Ectodermal cell (in vitro differentiated cells): Measurements from ENCODE around the gene MED12L.

ENCODE experiments used
- H3K27ac ChIP-seq: 2 replicates; pipeline ENCODE4 v1.7.0; 2013; ENCODE audit warnings: mild to moderate bottlenecking, low read depth, low read length; ENCODE audit not compliant: insufficient read depth, poor library complexity, severe bottlenecking
- H3K27me3 ChIP-seq: 2 replicates; pipeline ENCODE4 v1.7.0; 2013; ENCODE audit warnings: mild to moderate bottlenecking, low read length; ENCODE audit not compliant: insufficient read depth, control insufficient read depth, poor library complexity, severe bottlenecking
- H3K36me3 ChIP-seq: one replicate; pipeline ENCODE4 v1.7.0; 2013; ENCODE audit warnings: low read length; ENCODE audit not compliant: control insufficient read depth, insufficient read depth
- H3K4me1 ChIP-seq: one replicate; pipeline ENCODE4 v1.7.0; 2013; ENCODE audit warnings: low read length; ENCODE audit not compliant: control insufficient read depth, insufficient read depth
- H3K4me3 ChIP-seq: 2 replicates; pipeline ENCODE4 v1.7.0; 2013; ENCODE audit warnings: low read depth, low read length, control low read depth; ENCODE audit not compliant: insufficient read depth
- H3K9me3 ChIP-seq: 2 replicates; pipeline ENCODE4 v1.7.0; 2013; ENCODE audit warnings: mild to moderate bottlenecking, low read length, moderate library complexity; ENCODE audit not compliant: control insufficient read depth
- WGBS, 2 experiments: methylation state at CpG; one replicate each; pipeline ENCODE4 v1.1.7; 2013; ENCODE audit warnings: missing lambda C conversion rate in 2 of 2; 5-methylcytosine and 5-hydroxymethylcytosine counted together

The MED12L gene

GRCh38 chr3:151468284-151468917 is 382.9 kb downstream of the MED12L start:
- 43 to 55% methylated on average over 6 to 9 of the region's 9 CpGs for WGBS, 2 experiments
- no peaks in the 10 kb centered on the region for H3K9me3 ChIP-seq
- no peaks in the 10 kb centered on the region for H3K4me1 ChIP-seq
- H3K36me3 ChIP-seq: no peaks in the 10 kb centered on the region
- no peak overlapping the region for H3K27ac ChIP-seq
- no peaks in the 10 kb centered on the region for H3K27me3 ChIP-seq
- no peak overlapping the region for H3K4me3 ChIP-seq

GRCh38 chr3:151476344-151477018 is 391.0 kb downstream of the MED12L start:
- Histone ChIP-seq H3K36me3 (no peaks in the 10 kb centered on the region), H3K9me3 (no peaks in the 10 kb centered on the region), H3K4me3 (no peak overlapping the region), H3K27ac (no peak overlapping the region), H3K4me1 (no peaks in the 10 kb centered on the region), H3K27me3 (no peaks in the 10 kb centered on the region)
- WGBS, 2 experiments: 87 to 92% methylated on average over 7 of the region's 7 CpGs

GRCh38 chr3:151477591-151478334 is 392.3 kb downstream of the MED12L start:
- H3K27me3 ChIP-seq: no peaks in the 10 kb centered on the region
- WGBS, 2 experiments: 87 to 100% methylated on average over 1 to 2 of the region's 2 CpGs
- no peaks in the 10 kb centered on the region for H3K9me3 ChIP-seq
- H3K36me3 ChIP-seq: no peaks in the 10 kb centered on the region
- H3K4me1 ChIP-seq: no peaks in the 10 kb centered on the region
- no peak overlapping the region for H3K4me3 ChIP-seq
- H3K27ac ChIP-seq: no peak overlapping the region

GRCh38 chr3:151478335-151478697 is 392.9 kb downstream of the MED12L start:
- H3K4me3 ChIP-seq: no peak overlapping the region
- H3K9me3 ChIP-seq: no peaks in the 10 kb centered on the region
- no peak overlapping the region for H3K27ac ChIP-seq
- no peaks in the 10 kb centered on the region for H3K27me3 ChIP-seq
- H3K36me3 ChIP-seq: no peaks in the 10 kb centered on the region
- no peaks in the 10 kb centered on the region for H3K4me1 ChIP-seq
- WGBS, 2 experiments: 82% methylated on average over 1 of the region's 1 CpG; no CpG with 5 or more reads in 1 of the 2 experiments

- no peaks in the 10 kb centered on the region for H3K9me3 ChIP-seq
- H3K27me3 ChIP-seq: no peaks in the 10 kb centered on the region
- H3K4me3 ChIP-seq: no peak overlapping the region
- WGBS, 2 experiments: 49 to 82% methylated on average over 1 of the region's 1 CpG
- no peak overlapping the region for H3K27ac ChIP-seq
- H3K4me1 ChIP-seq: no peaks in the 10 kb centered on the region
- H3K36me3 ChIP-seq: no peaks in the 10 kb centered on the region
These were observed 394.0 kb downstream of the MED12L start for GRCh38 chr3:151479452-151479851.

- 94 to 95% methylated on average over 2 of the region's 2 CpGs for WGBS, 2 experiments
- Histone ChIP-seq H3K27ac (no peak overlapping the region), H3K4me1 (no peaks in the 10 kb centered on the region), H3K36me3 (no peaks in the 10 kb centered on the region), H3K4me3 (no peak overlapping the region), H3K27me3 (no peaks in the 10 kb centered on the region), H3K9me3 (no peaks in the 10 kb centered on the region)
These were observed 395.0 kb downstream of the MED12L start for GRCh38 chr3:151480492-151480891.

GRCh38 chr3:151483488-151483887 is 398.0 kb downstream of the MED12L start:
- no peak overlapping the region for H3K27ac ChIP-seq
- no peaks in the 10 kb centered on the region for H3K9me3 ChIP-seq
- H3K4me1 ChIP-seq: no peaks in the 10 kb centered on the region
- no peaks in the 10 kb centered on the region for H3K27me3 ChIP-seq
- no peaks in the 10 kb centered on the region for H3K36me3 ChIP-seq
- 93 to 96% methylated on average over 1 of the region's 1 CpG for WGBS, 2 experiments
- no peak overlapping the region for H3K4me3 ChIP-seq

DNA sequence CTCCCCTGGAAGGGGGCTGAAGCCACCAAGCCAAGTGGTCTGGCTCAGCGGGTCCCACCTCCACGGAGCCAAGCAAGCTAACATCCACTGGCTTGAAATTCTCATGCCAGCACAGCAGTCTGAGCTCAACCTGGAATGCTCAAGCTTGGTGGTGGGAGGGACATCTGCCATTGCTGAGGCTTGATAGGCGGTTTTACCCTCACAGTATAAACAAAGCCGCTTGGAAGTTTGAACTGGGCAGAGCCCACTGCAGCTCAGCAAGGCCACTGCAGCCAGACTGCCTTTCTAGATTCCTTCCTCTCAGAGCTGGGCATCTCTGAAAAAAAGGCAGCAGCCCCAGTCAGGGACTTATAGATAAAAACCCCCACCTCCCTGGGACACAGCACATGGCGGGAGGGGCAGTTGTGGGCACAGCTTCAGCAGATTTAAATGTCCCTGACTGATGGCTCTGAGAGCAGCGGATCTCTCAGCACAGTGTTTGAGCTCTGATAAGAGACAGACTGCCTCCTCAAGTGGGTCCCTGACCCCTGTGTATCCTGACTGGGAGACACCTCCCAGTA is 398.6 kb downstream of the MED12L start:
- Histone ChIP-seq H3K27me3 (no peaks in the 10 kb centered on the region), H3K36me3 (no peaks in the 10 kb centered on the region), H3K4me1 (no peaks in the 10 kb centered on the region), H3K9me3 (no peaks in the 10 kb centered on the region), H3K4me3 (no peak overlapping the region), H3K27ac (no peak overlapping the region)
- 83 to 89% methylated on average over 6 of the region's 6 CpGs for WGBS, 2 experiments
